B cell (primary cell): ENCODE data around the gene ZNF335.

Experiments
- CTCF ChIP-seq: fragments of 200-600 bp; IDR thresholded peaks from one replicate; pipeline ENCODE4 v1.8.0; 2022; ENCODE audit warnings: antibody characterized with exemption, mild to moderate bottlenecking
- EZH2 ChIP-seq: IDR thresholded peaks from 2 replicates; pipeline ENCODE4 v1.6.1; 2012; ENCODE audit warnings: borderline replicate concordance, low read depth, mild to moderate bottlenecking, moderate library complexity, low read length; ENCODE audit not compliant: insufficient read depth, poor library complexity, severe bottlenecking

- no peak for TF ChIP-seq CTCF
- no peak for TF ChIP-seq EZH2
Observed at GRCh38 chr20:45972500-45973183, 639 bp upstream of the ZNF335 start.
